ENCODE measurements around the gene HRH2.

Gene HRH2

DNA sequence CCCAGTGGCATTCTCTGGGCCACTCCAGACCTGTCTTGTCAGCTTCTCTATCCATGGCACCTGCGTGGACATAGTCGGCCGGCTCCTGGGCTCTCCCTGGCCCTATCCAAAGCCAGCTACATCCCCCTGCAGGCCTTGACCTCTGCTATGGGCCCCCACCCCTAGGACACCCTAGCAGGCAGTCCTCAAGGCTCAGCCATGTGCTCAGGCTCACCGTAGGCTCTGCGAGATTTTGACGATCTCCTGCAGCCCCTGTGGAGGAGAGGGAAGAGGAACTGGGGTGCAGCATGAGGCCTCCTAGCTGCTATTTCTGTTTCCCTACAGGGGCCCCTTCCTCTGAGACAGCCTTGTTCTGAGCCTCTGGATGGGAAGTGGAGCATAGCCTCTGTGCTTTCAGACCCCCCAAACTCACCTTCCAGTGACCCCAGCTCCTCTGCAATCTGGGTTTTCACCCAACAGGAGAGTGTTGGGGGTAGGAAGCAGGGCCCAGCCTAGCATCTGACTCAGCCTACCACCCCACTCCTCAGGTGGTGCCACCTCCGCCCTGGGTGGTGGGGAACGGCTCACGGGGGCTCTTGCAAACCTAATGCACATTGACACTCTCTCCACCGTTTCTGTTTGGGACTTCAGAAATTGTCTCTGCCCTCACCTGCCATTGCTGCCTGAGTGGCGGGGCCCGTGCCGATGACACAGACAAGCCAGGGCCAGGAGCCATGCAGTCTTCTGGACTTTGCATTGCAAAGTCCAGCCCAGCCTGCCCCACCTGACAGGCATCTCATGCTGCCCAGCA lies 36.7 kb downstream of the HRH2 start:
- no peak for DNase-seq

DNA sequence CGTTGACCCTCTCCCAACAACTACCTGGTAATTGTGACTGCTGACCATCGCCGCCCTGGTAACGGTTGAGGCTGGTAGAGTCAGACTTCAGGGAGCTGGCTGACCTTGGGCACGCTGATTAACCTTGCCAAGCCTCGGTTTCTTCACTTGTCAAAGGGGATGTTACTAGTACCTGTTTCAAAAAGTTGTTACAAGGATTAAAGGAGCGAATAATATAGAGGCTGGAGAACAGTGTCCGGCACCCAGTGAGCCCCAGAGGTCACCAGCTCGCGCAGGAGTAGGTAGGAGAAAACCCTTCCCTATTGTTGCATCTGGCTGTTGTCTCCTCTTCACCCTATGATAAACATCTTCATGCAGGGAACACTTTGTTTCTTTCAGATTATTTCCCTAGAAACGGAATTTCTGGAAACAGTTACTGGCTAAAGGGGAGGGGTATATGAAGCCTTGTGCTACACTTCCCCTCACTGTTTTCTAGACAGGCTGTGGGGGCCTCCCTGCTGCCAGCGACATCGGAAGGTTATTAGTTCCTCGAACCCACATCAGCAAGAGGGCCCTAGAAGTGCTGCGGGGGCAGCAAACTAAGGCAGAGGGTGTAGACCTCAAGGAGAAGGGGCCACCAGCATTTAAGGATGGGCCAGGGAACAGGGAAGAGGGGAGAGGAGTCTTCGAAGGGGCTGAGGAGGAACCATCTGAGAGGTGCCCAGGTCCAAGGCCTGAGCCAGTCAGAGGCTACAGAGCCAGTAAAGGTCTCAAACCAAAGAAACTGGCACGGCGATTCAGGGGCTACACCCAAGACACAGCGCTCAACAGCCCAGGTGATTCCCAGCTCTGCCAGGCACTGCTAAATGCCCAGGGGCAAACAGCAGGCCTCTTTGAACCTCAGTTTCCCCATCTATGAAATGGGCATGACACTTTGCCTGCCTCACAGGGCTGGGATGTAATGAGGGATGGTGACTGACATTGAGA lies 37.6 kb downstream of the HRH2 start:
- no peak for DNase-seq

DNA sequence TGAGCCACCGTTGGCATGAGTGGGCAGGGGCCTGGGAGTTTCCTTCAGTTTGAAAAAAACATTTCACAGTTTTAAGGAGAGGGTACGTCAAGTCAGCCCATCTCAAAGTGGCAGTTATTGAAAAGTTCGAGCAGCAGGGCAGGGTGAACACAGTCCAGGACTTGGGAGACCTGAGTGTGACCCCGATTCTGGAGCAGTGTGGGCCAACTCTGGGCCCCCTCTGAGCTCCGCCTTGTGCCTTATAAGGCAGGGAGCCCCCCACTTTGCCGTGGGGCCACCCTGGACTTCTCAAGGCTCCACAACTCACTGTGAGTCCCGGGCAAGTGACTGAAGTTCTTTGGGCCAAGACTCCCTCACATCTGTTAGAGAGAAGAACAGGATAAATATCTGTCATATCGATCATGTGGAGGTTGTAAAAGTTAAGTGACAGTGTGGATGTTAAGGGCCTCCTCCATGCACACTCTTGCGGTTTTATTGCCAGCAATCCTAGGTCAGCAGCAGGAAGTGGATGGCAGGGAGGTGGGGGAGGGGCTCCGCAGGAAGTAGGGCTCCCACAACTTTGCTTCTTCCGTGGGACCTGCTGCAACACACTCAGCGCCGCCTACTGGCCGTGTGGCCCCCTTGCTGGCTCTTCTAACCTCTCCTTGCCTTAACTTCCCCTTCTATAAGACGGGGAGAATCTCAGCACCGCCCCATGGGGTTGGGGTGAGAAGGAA lies 38.4 kb downstream of the HRH2 start:
- DNase-seq: peak; percentile 16

DNA sequence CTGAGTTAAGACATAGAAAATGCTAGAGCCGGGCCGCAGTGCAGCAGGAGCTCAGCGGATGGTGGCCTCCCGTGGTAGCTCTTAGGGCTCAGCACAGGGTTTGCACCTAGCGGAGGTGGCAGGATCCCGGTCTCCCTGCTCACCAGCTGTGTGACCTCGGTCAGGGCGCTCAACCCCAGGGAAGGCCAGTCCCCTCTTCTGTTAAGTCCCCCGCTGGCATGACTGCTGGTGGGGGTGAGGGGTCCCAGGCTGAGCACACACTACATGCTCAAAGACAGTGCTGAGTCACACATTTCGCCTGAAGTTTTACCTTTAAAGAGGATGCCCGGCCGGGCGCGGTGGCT lies 39.0 kb downstream of the HRH2 start:
- no peak for DNase-seq

DNA sequence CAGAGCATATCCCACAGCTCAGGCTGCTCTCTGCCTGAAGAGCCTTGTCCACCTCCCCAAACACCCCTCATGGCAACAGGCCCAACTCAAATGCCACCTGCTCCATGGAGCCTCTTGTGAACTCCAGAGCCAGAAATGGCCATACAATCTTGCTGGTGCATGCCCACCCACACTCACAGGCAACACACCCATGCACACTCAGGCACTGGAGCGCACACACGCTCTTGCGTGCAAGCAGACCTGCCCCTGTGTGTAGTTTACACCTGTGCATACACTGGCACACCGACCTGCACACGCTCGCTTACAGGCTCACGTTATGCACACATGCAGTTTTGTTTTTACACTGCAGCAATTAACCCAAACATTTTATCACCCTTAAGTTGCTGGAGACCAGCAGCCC lies 40.0 kb downstream of the HRH2 start:
- no peak for DNase-seq

DNA sequence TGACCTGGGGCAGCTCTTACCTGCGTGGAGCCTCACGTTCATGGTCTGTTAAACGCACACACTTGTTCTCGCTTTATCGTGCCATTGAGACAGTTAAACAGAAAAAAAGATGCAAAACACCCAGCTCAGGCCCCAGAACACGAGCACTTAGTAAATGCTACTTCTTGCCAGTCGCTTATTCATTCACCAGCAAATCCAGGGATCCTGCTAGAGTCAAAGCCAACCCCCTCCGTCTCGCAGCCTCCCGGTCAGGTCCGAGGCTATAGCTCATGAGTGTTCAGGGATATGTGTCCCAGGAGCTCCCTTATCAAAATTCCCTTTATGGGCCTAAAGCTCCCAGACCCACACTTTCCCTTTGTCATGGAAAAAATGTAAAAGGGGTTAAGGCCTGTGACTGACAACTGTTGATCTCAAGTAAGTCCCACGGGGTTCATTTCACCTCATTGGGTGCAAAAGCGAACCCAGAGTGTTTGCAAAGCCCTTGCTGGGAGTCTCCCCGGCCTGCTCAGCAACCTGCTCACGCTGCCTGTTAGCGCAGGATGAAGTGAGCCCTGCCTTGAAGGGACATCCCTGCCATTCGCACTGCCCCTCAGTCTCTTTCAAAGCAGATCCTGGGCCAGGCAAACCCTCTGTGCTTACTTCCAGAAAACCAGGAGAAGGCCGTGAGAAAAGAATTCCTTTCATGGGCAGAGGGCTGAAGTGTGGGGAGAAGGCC lies 40.7 kb downstream of the HRH2 start:
- no peak for DNase-seq

DNA sequence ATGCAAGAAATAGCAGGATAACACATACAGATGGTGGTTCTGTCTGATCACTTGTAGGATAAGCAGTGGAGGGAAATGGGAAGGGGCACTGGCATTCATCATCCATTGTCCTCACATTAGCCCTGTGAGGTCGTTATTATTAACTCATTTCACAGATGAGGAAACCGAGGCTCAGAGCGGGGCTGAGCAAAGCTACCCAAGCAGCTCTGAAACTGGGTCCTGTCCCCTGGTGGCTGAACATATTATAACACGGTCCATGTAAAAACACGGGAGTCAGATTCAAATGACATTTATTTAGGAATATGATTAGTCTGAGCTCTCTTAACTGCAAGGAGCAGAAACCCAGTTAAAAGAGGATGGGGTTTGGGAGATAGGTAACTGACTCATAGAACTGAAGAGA lies 43.1 kb downstream of the HRH2 start:
- peak; percentile 2 for DNase-seq

DNA sequence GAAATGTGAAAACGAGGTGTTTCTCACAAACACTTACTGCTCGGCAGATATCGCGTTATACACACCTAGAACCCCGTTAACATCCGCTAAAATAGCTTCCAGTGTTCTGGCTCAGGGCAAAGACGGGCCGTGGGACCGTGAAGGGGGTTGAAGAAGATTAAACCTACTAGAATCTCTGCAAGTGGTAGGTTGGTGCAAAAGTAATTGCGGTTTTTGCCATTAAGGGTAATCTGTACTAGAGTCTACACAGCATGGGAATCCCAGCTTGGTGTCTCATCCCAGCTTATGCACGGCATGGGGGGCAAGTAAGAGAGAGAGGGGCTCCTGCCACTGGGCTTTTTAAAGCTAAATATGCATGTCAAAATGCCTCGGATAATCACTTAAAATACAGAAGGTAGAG lies 43.9 kb downstream of the HRH2 start:
- no peak for DNase-seq

DNA sequence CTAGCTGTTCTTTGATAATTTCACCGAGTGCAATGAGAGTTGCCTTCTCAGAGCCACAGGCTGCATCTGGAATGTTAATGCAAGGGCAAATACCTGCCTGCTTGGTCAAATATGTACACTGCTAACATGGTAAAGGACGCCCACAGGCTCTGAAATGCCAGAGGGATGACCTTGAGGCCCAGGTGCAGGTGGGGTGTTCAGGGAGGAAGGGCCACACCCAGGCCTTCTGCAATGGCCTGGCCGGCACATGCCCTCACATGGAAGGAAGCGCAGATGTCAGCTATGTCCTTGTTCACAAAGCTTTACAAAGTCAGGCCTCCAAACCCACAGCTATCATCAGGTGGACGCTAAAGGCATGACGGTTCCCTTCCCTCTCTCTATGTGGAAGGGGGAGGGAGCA lies 48.6 kb downstream of the HRH2 start:
- no peak for DNase-seq

DNA sequence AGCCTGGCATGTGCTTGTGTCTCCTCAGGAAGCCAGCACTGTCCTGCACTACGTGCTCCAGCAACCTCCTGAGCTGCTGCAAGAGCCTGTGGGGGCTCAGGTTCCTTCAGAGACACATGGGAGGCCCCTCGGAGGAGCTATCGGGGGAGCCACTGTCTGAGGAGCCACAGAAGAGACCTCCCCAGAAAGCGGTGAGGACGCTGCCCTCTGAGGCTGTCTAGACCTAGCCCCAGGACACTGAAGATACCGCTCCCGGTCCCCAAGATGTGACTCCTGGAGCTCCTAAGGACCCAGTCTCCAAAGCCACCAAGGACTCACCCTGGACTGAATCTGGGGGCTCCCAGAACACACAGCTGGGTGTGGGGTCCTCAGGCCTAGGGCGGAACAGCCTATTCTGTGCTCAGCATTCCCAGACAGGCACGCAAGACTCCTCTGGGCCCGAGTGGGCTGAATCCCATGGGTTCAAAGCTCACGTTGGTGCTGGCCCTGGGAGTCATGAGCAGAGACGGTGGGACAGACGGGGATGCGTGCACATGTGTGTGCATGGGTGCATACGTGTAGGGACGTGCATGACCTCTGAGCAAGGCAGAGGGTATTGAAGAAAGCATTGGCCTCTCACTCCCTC lies 50.0 kb downstream of the HRH2 start:
- DNase-seq: no peak

DNA sequence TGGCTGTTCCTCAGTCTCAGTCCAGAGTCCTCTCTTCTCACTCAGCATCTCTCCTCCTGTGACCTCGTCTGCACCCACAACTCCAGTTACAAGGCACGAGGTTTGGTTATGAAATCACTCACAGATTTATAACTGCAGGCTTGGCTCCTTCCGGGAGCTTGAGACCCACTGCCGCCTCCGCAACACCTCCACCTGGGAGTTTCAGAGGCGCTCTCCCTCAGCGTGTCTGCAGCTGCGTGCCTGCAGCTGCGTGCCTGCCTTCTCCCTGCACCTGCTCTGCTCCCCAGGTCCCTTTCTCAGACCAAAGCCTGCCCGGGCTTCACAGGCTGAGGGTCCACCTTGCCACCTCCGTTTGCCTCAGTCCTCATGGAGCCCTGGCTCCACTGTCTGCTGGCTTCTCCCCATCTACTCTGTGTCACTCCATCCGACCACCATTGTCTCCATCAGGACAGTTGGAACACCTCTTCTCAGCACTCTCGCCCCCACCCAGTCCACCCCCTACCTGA lies 51.5 kb downstream of the HRH2 start:
- DNase-seq: no peak

DNA sequence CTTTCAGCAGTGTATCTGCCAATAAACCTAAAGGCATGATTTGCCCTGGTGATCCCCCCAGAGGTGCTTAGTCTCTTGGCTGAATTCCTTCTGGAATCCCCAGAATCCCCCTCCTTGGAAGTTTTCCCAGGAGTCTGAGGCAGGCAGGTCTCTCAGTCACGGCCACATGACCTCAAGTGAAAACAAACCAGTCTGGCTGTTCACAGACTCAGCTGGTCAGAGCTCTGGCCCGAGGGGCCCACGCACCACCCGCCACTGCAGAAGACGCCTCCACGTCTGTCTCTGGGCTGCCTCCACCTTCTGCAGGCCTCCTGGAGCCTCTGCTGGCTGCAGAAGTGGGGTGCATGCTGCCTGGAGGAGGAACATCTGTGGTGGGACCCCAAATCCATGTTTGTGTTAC lies 52.5 kb downstream of the HRH2 start:
- no peak for DNase-seq

DNA sequence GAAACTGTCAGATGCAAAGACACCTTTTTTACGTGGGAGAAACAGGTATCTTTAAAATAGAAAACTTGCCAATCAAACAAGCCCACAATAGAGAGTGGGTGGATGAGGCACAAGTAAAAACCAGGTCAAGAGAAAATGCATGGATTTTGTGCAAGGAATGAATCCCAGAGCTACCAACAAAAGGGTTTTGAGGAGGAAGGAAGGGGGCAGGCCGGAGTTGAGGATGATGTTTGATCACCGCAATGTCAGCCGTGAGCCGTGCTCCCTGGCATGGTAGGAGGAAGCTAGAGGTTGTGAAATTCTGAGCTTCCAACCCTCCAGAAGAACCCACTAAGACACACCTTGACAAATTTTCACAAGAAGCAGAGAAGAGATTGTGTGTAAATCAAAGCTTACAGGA lies 53.2 kb downstream of the HRH2 start:
- no peak for DNase-seq

DNA sequence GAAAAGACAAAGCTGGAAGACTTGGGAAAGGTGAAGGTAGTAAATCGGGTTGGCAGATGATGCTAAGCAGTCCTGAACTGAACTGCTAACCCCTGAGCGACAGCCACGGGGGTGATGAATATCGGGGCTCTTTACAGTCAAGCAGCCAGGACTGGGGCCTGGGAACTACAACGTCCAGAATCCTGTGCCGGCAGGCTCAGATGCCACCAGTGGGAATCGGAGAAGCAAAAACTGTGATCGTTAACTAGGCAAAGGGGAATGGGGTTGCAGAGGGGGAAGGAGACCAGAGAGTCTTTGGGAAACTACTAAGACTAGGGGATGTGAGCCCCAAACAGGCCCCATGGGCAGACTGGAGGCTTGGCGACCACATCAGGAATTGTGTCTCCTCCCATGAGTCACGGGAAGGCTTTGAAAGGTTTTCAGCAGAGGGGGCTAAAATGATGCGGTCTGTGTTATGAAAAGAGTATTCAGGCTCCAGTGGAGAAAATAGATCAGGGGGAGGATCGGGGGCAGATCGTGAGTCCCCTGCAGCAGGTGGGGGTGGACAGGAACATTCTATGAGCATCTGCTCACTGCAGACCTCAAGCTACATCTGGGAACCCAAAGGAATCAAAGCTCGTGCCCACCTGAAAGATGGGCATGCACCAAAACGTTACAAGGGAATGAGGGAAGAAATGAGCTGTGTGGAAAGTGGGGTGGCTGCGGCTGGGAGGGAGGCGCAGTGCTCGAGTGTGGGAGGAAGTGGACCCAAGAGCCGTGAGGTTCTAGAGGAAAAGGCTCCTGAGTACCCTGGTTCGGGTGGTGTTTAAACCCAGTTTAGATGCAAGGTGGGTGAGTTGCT lies 53.8 kb downstream of the HRH2 start:
- DNase-seq: no peak

DNA sequence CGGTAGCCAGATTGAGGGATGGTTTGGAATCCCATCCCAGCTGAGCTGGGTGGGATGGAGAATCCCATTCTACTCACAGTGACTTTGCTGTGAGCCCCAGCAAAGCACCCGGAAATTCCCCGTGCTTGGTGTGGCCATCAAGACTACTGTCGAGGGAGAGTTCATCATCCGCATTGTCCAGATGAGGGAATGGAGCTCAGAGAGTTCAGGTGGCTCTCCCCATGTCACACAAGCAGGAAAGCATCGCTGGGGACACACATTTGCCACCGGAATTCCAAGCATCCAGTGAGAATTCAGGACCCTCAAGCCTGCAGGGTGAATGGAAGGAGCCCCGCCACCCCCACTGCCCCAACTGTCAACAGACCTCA lies 54.4 kb downstream of the HRH2 start:
- no peak for DNase-seq

DNA sequence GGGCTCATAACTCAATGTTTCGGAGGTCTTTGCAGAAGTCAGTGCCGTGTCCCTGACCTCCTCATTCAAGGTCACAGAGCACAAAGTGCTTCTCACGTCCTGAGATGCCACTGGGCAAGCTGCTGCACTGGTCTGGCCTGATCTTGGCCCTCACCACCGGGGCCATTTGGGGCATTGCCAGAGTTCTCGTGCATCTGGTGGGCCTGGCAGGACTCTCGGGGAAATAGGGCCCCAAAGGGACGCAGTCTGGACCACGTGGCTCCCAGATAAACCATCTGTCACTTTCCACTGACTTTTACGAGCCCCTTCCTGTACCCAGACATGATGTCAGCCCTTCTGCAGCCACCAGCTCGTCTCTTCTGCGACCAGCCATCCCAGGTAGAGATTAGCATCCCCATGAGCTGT lies 54.8 kb downstream of the HRH2 start:
- no peak for DNase-seq

DNA sequence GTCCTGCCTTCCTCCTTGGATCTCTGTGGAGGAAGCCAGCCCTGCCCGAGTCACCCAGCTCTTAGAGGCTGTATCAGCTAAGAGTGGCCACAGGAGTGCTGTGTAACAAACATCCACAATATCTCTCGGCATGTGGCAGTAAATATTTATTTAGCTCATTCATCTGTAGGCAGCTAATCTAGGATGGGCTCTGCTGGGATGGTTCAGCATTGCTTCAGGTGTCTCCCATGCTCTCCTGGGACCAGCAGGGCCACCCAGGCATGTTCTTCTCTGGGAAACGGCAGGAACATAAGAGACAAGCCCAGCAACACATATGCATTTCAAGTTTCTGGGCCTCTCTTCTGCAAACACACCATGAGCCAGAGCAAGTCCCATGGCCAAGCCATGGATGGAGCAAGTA lies 56.1 kb downstream of the HRH2 start:
- no peak for DNase-seq

DNA sequence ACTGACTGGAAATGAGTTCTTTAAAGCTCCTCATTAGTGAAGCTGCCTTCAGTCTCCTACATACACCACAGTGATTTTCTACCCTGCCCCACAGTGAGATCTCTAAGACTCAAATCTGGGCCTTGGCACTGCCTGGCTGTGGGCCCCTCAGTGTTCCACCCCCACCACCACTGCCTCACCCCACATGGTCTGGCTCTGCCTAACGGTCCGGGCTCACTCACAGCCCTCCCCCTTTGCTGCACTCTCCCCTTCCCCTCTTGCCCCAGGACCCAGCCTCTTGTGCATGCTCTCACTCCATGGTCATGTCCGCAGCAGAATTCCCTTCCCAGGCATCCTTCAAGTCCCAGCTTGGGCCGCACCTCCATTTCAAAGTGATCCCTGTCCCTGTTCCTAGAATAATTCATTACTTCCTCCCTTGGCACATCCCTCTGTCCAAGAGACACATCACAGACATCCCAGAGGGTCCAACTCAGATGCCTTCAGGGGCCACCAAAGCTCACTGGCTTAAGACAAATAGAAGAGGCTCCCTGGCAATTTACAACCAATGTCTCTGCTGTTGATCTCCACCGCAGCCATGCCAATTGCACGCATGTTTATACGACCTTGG lies 56.7 kb downstream of the HRH2 start:
- no peak for DNase-seq

DNA sequence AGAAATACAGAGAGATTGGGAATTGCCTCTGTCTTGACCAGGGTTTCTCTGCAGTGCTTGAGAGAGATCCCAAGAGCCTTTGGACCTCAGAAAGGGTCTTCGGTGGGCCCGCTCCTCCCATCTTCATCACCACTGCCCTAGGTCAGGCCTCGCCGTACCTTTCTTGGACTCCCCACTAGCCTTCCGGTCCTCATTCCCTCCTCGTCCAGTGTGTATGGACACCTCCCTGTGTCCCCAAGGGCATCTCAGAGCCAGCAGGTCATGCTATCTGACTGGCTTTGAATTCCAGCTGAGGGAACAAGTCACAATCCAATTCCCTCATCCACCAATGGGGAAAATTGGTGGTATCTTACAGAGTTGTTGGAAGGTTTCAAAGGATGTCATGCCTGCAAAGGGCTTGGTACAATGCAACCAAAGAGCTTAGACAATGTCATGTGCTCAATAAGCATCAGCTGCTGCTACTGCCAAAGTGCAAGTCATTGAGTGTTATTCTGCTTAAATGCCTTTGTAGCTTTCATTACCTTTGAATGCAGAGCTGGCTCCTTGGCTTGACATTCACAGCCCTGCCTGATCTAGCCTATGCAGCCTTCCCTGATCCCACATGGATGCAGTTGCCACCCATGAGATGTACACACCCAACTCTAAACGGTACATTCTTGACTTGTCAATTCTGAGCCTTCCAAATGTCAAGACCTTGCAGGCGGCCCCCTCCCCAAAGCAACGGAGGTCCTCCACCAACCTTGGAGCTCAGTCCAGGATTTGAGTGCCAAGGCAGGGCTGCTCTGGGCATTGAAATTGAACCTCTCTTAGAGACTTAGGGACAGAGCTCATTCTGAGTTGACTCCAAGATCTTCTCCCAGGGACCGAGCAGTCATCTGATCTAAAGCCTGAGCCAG lies 58.0 kb downstream of the HRH2 start:
- DNase-seq: no peak

DNA sequence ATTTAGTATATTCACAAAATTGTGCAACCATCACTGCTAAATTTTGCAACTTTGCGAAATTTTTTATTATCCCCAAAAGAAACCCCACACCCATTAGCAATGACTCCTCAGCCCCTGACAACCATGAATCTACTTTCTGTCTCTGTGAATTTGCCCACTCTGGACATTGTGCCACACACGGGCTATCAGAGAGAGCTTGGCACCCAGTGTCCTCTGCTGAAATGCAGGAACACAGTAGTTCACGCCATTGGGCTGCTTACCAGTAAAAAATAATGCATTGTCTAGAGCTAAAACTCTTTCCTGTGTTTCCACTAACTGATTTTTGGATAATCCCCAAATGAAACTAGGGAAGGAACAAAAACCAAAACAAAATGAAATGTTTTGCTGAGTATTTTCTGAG lies 60.0 kb downstream of the HRH2 start:
- no peak for DNase-seq

Measured in NCI-H345 (cell line).